WTC11 (cell line): ENCODE results near the gene MYPN. TPM values are rescaled to one million over a fixed set of nuclear protein-coding genes. Genes with fewer than 3 reads are reported as not detected.

Source experiments
- ATAC-seq: fragments of 200-7000 bp; cut with Tn5 transposase; 2 replicates; pipeline ENCODE4 v1.10.0; 2021; ENCODE audit warnings: mild to moderate bottlenecking, moderate library complexity
- CTCF ChIA-PET: fragments of 300-600 bp; sonication (Branson Sonifier 250); formaldehyde crosslinking; loops from one replicate; lab custom pipeline; 2021; ENCODE audit warnings: antibody characterized with exemption; lab: Charles Lee
- POLR2A ChIA-PET: fragments of 350-600 bp; sonication (Branson Sonifier 250); formaldehyde crosslinking; loops from one replicate; lab custom pipeline; 2021; ENCODE audit warnings: antibody characterized with exemption; lab: Charles Lee
- DNase-seq: peaks from one replicate; pipeline ENCODE4 v3.0.0; 2021; ENCODE audit warnings: low spot score
- H3K27ac Mint-ChIP-seq: 2 replicates; pipeline ENCODE4 v1.8.0; 2021; ENCODE audit warnings: mixed read lengths
- H3K27me3 Mint-ChIP-seq: 2 replicates; pipeline ENCODE4 v1.8.0; 2021; ENCODE audit warnings: low read depth, mild to moderate bottlenecking, moderate library complexity, mixed read lengths
- H3K36me3 Mint-ChIP-seq: 2 replicates; pipeline ENCODE4 v1.8.0; 2021; ENCODE audit warnings: mixed read lengths
- H3K4me1 Mint-ChIP-seq: 2 replicates; pipeline ENCODE4 v1.8.0; 2022; ENCODE audit warnings: mixed read lengths
- H3K4me3 Mint-ChIP-seq: 2 replicates; pipeline ENCODE4 v1.8.0; 2021; ENCODE audit warnings: mild to moderate bottlenecking, moderate library complexity, mixed read lengths
- H3K9me3 Mint-ChIP-seq: 2 replicates; pipeline ENCODE4 v1.8.0; 2021; ENCODE audit warnings: mixed read lengths
- ATF6 ChIP-seq: sonication (generic); formaldehyde crosslinking; IDR thresholded peaks from 2 replicates; pipeline ENCODE4 v1.8.1; 2023; ENCODE audit warnings: mild to moderate bottlenecking, missing genetic modification reagents
- CBFB ChIP-seq: sonication (generic); formaldehyde crosslinking; IDR thresholded peaks from 2 replicates; pipeline ENCODE4 v1.8.1; 2022; ENCODE audit warnings: mild to moderate bottlenecking, low read depth, missing genetic modification reagents
- E2F5 ChIP-seq: sonication (generic); formaldehyde crosslinking; IDR thresholded peaks from 2 replicates; pipeline ENCODE4 v1.8.1; 2022; ENCODE audit warnings: mild to moderate bottlenecking, moderate library complexity, missing genetic modification reagents
- ELF4 ChIP-seq: sonication (generic); formaldehyde crosslinking; IDR thresholded peaks from 2 replicates; pipeline ENCODE4 v1.8.1; 2022; ENCODE audit warnings: low read depth, mild to moderate bottlenecking, moderate library complexity, missing genetic modification reagents
- ETV6 ChIP-seq: sonication (generic); formaldehyde crosslinking; IDR thresholded peaks from 2 replicates; pipeline ENCODE4 v1.8.1; 2022; ENCODE audit warnings: mild to moderate bottlenecking, missing genetic modification reagents
- FOXP4 ChIP-seq: sonication (generic); formaldehyde crosslinking; IDR thresholded peaks from 2 replicates; pipeline ENCODE4 v1.8.0; 2022; ENCODE audit warnings: mild to moderate bottlenecking, missing genetic modification reagents
- HMGA2 ChIP-seq: fragments of 250-450 bp; sonication (Bioruptor Pico); IDR thresholded peaks from 2 replicates; pipeline ENCODE4 v1.4.0; 2021; ENCODE audit warnings: mild to moderate bottlenecking, moderate library complexity
- JAZF1 ChIP-seq: fragments of 250-450 bp; sonication (Bioruptor Pico); IDR thresholded peaks from 2 replicates; pipeline ENCODE4 v1.9.0; 2021; ENCODE audit warnings: moderate library complexity, mild to moderate bottlenecking, inconsistent platforms
- MAX ChIP-seq: sonication (generic); formaldehyde crosslinking; IDR thresholded peaks from 2 replicates; pipeline ENCODE4 v1.8.0; 2022; ENCODE audit warnings: mild to moderate bottlenecking, missing genetic modification reagents
- MXD4 ChIP-seq: fragments of 250-450 bp; sonication (Bioruptor Pico); IDR thresholded peaks from 2 replicates; pipeline ENCODE4 v1.8.0; 2021; ENCODE audit warnings: mild to moderate bottlenecking, moderate library complexity, borderline replicate concordance
- PRRX2 ChIP-seq: fragments of 250-450 bp; sonication (Bioruptor Pico); IDR thresholded peaks from 2 replicates; pipeline ENCODE4 v1.8.0; 2021; ENCODE audit warnings: mild to moderate bottlenecking
- STAT6 ChIP-seq: sonication (generic); formaldehyde crosslinking; conservative IDR thresholded peaks from 2 replicates; pipeline ENCODE4 v1.8.1; 2023; ENCODE audit warnings: mild to moderate bottlenecking, low read depth, missing genetic modification reagents, moderate library complexity
- TCF7 ChIP-seq: sonication (generic); formaldehyde crosslinking; IDR thresholded peaks from 2 replicates; pipeline ENCODE4 v1.8.0; 2022; ENCODE audit warnings: mild to moderate bottlenecking, low read depth, missing genetic modification reagents, moderate library complexity
- TP53 ChIP-seq: sonication (generic); formaldehyde crosslinking; IDR thresholded peaks from 2 replicates; pipeline ENCODE4 v1.8.1; 2023; ENCODE audit warnings: mild to moderate bottlenecking, missing genetic modification reagents
- ZNF138 ChIP-seq: sonication (generic); formaldehyde crosslinking; conservative IDR thresholded peaks from 2 replicates; pipeline ENCODE4 v1.8.1; 2022; ENCODE audit warnings: mild to moderate bottlenecking, moderate library complexity, missing genetic modification reagents
- ZNF512 ChIP-seq: sonication (generic); formaldehyde crosslinking; IDR thresholded peaks from 2 replicates; pipeline ENCODE4 v1.8.1; 2022; ENCODE audit warnings: missing genetic modification reagents, borderline replicate concordance
- ZNF532 ChIP-seq: fragments of 250-450 bp; sonication (Bioruptor Pico); IDR thresholded peaks from 2 replicates; pipeline ENCODE4 v1.9.0; 2021; ENCODE audit warnings: mild to moderate bottlenecking, borderline replicate concordance
- total RNA-seq: library from RNA; stranded (reverse); gene quantifications from 3 replicates; pipeline ENCODE4 v1.2.3, GENCODE V29; 2021
- TF ChIP-seq, protein P1 (sequence below): sonication (generic); formaldehyde crosslinking; IDR thresholded peaks from 2 replicates; pipeline ENCODE4 v1.8.0; 2022; ENCODE audit warnings: missing genetic modification reagents

Gene MYPN
- total RNA-seq, 1 experiment from 2014 or later, result not detected

- H3K27ac Mint-ChIP-seq, result no peak overlapping the region
- CTCF ChIA-PET, result interaction anchor here (0.6 to 1.9 kb wide), 2 partner anchors 34 to 347 kb away, joined by 3 to 5 read pairs; no protein-coding TSS in a partner anchor
- no peaks in the 10 kb centered on the region for H3K36me3 Mint-ChIP-seq
- POLR2A ChIA-PET, result interaction anchor here (0.6 kb wide), 3 partner anchors 34 to 322 kb away, joined by 3 read pairs; no protein-coding TSS in a partner anchor
- ATAC-seq (no peak), DNase-seq (no peak)
- H3K27me3 Mint-ChIP-seq, result no peaks in the 10 kb centered on the region
- H3K4me1 Mint-ChIP-seq, result 0 out of 2 replicates have a peak, but pooled peaks cover 6% of the 10 kb centered on the region
- H3K4me3 Mint-ChIP-seq, result no peak overlapping the region
- no peaks in the 10 kb centered on the region for H3K9me3 Mint-ChIP-seq
- TF ChIP-seq ZNF138, result no peak
- no peak for TF ChIP-seq E2F5 (CRISPR knock-in tag)
- TF ChIP-seq ETV6 (CRISPR knock-in tag), result no peak
- TF ChIP-seq HMGA2 (CRISPR knock-in tag), result no peak
- no peak for TF ChIP-seq TP53
- no peak for TF ChIP-seq STAT6
- TF ChIP-seq, protein P1, sequence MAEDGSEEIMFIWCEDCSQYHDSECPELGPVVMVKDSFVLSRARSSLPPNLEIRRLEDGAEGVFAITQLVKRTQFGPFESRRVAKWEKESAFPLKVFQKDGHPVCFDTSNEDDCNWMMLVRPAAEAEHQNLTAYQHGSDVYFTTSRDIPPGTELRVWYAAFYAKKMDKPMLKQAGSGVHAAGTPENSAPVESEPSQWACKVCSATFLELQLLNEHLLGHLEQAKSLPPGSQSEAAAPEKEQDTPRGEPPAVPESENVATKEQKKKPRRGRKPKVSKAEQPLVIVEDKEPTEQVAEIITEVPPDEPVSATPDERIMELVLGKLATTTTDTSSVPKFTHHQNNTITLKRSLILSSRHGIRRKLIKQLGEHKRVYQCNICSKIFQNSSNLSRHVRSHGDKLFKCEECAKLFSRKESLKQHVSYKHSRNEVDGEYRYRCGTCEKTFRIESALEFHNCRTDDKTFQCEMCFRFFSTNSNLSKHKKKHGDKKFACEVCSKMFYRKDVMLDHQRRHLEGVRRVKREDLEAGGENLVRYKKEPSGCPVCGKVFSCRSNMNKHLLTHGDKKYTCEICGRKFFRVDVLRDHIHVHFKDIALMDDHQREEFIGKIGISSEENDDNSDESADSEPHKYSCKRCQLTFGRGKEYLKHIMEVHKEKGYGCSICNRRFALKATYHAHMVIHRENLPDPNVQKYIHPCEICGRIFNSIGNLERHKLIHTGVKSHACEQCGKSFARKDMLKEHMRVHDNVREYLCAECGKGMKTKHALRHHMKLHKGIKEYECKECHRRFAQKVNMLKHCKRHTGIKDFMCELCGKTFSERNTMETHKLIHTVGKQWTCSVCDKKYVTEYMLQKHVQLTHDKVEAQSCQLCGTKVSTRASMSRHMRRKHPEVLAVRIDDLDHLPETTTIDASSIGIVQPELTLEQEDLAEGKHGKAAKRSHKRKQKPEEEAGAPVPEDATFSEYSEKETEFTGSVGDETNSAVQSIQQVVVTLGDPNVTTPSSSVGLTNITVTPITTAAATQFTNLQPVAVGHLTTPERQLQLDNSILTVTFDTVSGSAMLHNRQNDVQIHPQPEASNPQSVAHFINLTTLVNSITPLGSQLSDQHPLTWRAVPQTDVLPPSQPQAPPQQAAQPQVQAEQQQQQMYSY (CRISPR knock-in tag), result no peak
- no peak for TF ChIP-seq FOXP4 (CRISPR knock-in tag)
- no peak for TF ChIP-seq MXD4
- TF ChIP-seq MAX (CRISPR knock-in tag), result no peak
- no peak for TF ChIP-seq CBFB
- no peak for TF ChIP-seq JAZF1 (CRISPR knock-in tag)
- TF ChIP-seq PRRX2 (CRISPR knock-in tag), result no peak
- no peak for TF ChIP-seq ZNF532
- TF ChIP-seq TCF7, result no peak
- TF ChIP-seq ELF4, result no peak
- TF ChIP-seq ATF6, result no peak
- TF ChIP-seq ZNF512 (CRISPR knock-in tag), result no peak
These were observed 69.3 kb downstream of the MYPN start for GRCh38 chr10:68178592-68178991.
